ENCODE measurements around the gene HSP90AB1.

GRCh38 chr6:44269178-44269920 is 22.4 kb downstream of the HSP90AB1 start:
- TF ChIP-seq POLR2A (IDR thresholded peaks at IDR 0.05): no peak
- TF ChIP-seq CTCF (IDR thresholded peaks at IDR 0.05): no peak

Data from heart left ventricle (tissue), 13 donors.